ENCODE data around the gene ANO8.
"Not testable (repeated sequence)": the region's sequence is repeated elsewhere in the genome, so short reads cannot be mapped to it uniquely, and the experiment has no call there.

The ANO8 gene

DNA sequence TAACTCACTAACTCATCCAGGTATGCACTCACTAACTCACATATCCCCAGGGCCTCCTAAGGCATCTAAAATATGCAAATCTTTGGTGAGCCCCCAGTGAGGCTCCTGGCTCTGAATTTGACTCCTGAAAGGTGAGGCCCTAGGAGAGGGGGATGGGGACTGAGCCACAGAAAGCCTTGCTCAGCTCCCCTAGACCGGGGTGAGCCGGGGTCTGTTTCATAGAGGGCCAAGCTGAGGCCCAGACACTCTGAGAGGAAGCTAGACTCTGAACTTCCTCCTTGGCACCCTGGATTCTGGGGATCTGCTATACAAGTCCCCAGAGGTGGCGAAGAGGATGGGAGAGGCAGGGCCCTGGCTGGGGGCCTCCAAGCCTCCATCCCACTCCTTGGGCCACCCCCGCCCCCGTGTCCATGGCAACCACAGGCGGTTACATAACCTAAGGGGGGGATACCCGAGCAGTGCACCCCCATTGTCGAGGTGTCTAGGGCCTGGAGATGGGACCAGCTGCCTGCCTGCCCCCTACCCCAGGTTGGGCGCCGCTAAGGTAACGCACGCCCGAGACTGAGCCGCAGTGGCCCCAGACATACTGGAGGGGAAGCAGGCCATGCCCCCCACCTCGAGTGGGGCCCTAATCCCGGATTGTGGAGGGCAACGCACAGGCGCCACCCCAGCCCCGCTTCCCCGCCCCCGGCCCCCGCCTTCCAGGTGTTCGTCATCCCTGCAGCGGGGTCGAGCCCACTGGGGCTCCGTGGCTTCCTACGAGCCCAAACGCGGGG is 32.1 kb downstream of the ANO8 start:
- in situ Hi-C loops (cut with MboI; ENCODE audit: low sequenced_read_pairs, unreplicated experiment): no loop called here
- DNase-seq (ENCODE audit: low spot score): no peak

DNA sequence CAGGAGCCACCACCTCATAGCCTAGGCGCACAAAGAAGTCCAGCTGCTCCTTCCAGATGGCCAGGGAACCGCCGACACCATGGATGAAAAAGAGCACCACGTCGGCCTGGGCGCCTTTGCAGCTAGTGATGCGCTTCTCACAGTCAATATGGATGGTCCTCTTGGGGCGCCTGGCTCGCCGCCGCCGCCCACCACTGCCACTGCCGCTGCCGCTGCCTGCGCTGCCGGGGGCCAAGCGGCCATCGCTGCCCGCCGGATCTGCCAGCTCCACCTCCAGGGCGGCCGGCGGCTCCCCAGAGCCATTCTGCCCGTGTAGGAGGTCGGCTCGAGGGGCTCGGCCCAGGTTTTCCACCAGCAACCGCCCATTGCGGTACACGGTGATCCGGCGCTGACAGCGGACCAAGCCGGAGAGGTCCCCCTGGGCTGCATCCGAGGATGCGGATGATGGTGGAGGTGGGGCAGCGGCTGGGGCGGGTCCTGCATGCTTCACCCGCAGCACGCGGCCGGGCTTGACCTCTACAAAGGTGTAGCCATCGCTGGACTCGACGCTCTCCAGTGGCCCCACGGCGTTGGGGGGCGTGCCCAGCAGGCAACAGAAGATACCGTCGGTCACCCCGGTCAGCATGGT is 33.5 kb downstream of the ANO8 start:
- in situ Hi-C loops (cut with MboI; ENCODE audit: low sequenced_read_pairs, unreplicated experiment): no loop called here
- DNase-seq (ENCODE audit: low spot score): no peak
- TF ChIP-seq, protein P1, sequence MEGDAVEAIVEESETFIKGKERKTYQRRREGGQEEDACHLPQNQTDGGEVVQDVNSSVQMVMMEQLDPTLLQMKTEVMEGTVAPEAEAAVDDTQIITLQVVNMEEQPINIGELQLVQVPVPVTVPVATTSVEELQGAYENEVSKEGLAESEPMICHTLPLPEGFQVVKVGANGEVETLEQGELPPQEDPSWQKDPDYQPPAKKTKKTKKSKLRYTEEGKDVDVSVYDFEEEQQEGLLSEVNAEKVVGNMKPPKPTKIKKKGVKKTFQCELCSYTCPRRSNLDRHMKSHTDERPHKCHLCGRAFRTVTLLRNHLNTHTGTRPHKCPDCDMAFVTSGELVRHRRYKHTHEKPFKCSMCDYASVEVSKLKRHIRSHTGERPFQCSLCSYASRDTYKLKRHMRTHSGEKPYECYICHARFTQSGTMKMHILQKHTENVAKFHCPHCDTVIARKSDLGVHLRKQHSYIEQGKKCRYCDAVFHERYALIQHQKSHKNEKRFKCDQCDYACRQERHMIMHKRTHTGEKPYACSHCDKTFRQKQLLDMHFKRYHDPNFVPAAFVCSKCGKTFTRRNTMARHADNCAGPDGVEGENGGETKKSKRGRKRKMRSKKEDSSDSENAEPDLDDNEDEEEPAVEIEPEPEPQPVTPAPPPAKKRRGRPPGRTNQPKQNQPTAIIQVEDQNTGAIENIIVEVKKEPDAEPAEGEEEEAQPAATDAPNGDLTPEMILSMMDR (IDR thresholded peaks at IDR 0.05; ENCODE audit: borderline replicate concordance, control extremely low read depth, extremely low read depth, insufficient read depth, missing control alignments): no peak

More for the DNA sequence above, 32.1 kb downstream of the ANO8 start:
- TF ChIP-seq, protein P1 (IDR thresholded peaks at IDR 0.05; ENCODE audit: borderline replicate concordance, control extremely low read depth, extremely low read depth, insufficient read depth, missing control alignments): no peak

DNA sequence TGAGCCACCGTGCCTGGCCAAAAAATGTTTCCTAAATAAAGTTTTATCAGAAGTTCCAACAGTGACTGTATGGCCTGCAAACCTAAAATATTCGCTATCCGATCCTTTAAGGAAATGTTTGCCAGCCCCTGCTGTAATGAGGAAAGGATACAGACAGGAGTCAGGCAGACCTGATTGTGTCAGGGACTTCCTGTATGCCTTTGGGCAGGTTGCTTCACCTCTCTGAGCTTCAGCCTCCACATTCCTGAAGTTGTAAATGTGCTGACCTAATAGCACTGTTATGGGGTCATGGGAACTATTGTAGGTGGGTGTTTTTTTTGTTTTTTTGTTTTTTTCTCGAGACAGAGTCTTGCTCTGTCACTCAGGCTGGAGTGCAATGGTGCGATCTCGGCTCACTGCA is 37.7 kb downstream of the ANO8 start:
- TF ChIP-seq, protein P1 (IDR thresholded peaks at IDR 0.05; ENCODE audit: borderline replicate concordance, control extremely low read depth, extremely low read depth, insufficient read depth, missing control alignments): no peak
- no peak for DNase-seq (ENCODE audit: low spot score)
- in situ Hi-C loops (cut with MboI; ENCODE audit: low sequenced_read_pairs, unreplicated experiment): loop anchor here (10.0 kb wide), 1 partner anchor 88 kb away; no protein-coding TSS in a partner anchor

DNA sequence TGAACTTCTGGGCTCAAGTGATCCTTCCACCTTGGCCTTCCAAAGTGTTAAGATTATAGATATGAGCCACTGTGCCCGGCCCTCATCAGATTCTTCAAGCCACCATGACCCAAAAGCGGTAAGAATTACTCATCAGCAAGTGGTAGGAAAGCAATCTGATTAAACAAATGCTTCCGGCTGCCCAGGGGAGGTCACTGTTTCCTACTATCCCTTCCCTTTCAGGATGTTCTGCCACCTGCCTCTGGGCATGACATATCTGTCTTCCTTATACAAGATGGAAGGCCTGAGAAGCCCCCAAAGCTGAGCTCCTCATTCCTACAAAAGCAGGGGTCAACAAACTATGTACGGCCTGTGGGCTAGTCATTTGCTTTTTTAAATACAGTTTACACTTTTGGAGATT is 38.4 kb downstream of the ANO8 start:
- TF ChIP-seq, protein P1 (IDR thresholded peaks at IDR 0.05; ENCODE audit: borderline replicate concordance, control extremely low read depth, extremely low read depth, insufficient read depth, missing control alignments): no peak
- no peak for DNase-seq (ENCODE audit: low spot score)
- in situ Hi-C loops (cut with MboI; ENCODE audit: low sequenced_read_pairs, unreplicated experiment): loop anchor here (10.0 kb wide), 1 partner anchor 89 kb away; no protein-coding TSS in a partner anchor

DNA sequence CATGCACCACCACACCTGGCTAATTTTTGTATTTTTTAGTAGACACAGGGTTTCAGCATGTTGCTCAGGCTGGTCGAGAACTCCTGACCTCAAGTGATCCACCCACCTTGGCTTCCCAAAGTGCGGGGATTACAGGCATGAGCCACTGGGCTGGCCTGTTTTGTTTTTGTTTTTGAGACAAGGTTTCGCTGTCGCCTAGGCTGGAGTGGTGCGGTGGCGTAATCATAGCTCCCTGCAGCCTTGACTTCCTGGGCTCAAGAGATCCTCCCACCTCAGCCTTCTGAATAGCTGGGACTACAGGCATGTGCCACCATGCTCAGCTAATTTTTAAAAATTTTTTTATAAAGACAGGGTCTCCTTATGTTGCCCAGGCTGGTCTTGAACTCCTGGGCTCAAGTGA is 39.1 kb downstream of the ANO8 start:
- in situ Hi-C loops (cut with MboI; ENCODE audit: low sequenced_read_pairs, unreplicated experiment): loop anchor here (10.0 kb wide), 1 partner anchor 89 kb away; no protein-coding TSS in a partner anchor
- not testable (repeated sequence) for DNase-seq (ENCODE audit: low spot score)

DNA sequence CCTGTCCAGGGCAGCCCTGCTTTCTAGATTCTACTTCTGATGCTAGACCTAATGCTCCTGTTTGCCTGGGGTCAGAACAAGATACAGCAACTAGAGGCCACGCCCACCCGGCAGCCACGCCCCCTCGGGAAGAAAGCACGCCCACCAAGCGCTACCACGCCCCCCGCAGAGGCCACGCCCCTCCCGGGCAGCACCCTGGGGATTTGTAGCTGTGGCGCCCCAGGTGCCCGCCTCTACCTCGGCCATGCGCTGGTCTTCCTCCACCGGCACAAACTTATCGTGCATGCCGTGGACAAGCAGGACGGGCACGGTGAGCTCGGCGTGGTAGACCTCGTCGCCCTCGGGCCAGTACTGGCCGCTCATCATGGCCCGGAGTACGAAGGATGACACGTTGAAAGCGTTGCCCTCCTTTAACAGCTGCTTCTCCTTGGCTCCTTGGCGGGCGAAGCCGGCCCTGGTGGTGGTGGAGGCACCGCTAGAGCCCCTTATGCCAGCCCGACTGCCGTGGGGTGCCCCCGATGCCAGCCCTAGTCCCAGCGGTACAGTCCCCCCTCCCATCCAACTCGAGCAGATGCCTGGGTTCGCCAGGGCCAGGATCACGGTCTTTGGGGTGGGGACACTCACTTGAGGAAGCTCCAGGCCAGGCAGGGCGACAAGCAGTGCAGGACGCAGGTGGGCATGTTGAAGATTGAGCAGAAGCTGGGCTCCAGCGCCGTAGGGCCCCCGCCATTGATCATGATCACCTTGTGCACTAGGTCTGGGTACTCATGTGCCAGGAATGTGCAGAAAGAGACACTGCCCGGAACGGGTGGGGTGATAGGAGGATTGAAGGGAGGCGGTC is 40.4 kb downstream of the ANO8 start:
- in situ Hi-C loops (cut with MboI; ENCODE audit: low sequenced_read_pairs, unreplicated experiment): loop anchor here (10.0 kb wide), 1 partner anchor 91 kb away; no protein-coding TSS in a partner anchor
- DNase-seq (ENCODE audit: low spot score): peak; percentile 77
- TF ChIP-seq, protein P1 (IDR thresholded peaks at IDR 0.05; ENCODE audit: borderline replicate concordance, control extremely low read depth, extremely low read depth, insufficient read depth, missing control alignments): no peak
